Type B pancreatic cell (in vitro differentiated cells): ENCODE measurements around the gene RALGPS1. TPM values are rescaled to one million over a fixed set of nuclear protein-coding genes. Genes with fewer than 3 reads are reported as not detected.

Source experiments
- DNase-seq: peaks from one replicate; pipeline ENCODE4 v3.0.0; 2021; ENCODE audit warnings: mixed read lengths; ENCODE audit not compliant: unreplicated experiment; ENCODE audit errors: extremely low spot score
- H3K27ac Mint-ChIP-seq: 2 replicates; pipeline ENCODE4 v1.8.0; 2021; ENCODE audit warnings: mild to moderate bottlenecking, mixed read lengths
- H3K27me3 Mint-ChIP-seq: 2 replicates; pipeline ENCODE4 v1.8.0; 2021; ENCODE audit warnings: mixed read lengths
- H3K36me3 Mint-ChIP-seq: 2 replicates; pipeline ENCODE4 v1.8.0; 2021; ENCODE audit warnings: mixed read lengths
- H3K4me1 Mint-ChIP-seq: one replicate; pipeline ENCODE4 v1.8.0; 2021; ENCODE audit warnings: mixed read lengths; ENCODE audit not compliant: unreplicated experiment
- H3K4me3 Mint-ChIP-seq: 2 replicates; pipeline ENCODE4 v1.8.0; 2021; ENCODE audit warnings: mild to moderate bottlenecking, mixed read lengths
- H3K9me3 Mint-ChIP-seq: 2 replicates; pipeline ENCODE4 v1.8.0; 2021; ENCODE audit warnings: mixed read lengths
- CTCF ChIP-seq: fragments of 200-600 bp; sonication (generic); conservative IDR thresholded peaks from 2 replicates; pipeline ENCODE4 v1.5.0; 2021; ENCODE audit warnings: antibody characterized with exemption, mild to moderate bottlenecking
- total RNA-seq: library from RNA; stranded (reverse); gene quantifications from 2 replicates; pipeline ENCODE4 v1.2.1, GENCODE V29; 2021; ENCODE audit warnings: low replicate concordance

Gene RALGPS1
- total RNA-seq, 1 donor from 2014 or later = 16.7 TPM

GRCh38 chr9:126979461-126979860 lies 64.9 kb downstream of the RALGPS1 start:
- H3K9me3 Mint-ChIP-seq = no peaks in the 10 kb centered on the region
- no peak overlapping the region for H3K27ac Mint-ChIP-seq
- H3K27me3 Mint-ChIP-seq = no peaks in the 10 kb centered on the region
- H3K4me3 Mint-ChIP-seq = no peak overlapping the region
- DNase-seq = no peak
- peaks cover 5% of the 10 kb centered on the region for H3K36me3 Mint-ChIP-seq
- H3K4me1 Mint-ChIP-seq = peaks cover 10% of the 10 kb centered on the region
- TF ChIP-seq CTCF = no peak

- Mint-ChIP-seq H3K36me3 (peaks cover 5% of the 10 kb centered on the region), H3K27ac (no peak overlapping the region), H3K9me3 (no peaks in the 10 kb centered on the region), H3K4me1 (peaks cover 10% of the 10 kb centered on the region), H3K4me3 (no peak overlapping the region), H3K27me3 (no peaks in the 10 kb centered on the region)
- no peak for TF ChIP-seq CTCF
- no peak for DNase-seq
Measured at GRCh38 chr9:126980231-126980630, 65.6 kb downstream of the RALGPS1 start.

- Mint-ChIP-seq H3K36me3 (peaks cover 2% of the 10 kb centered on the region), H3K27me3 (no peaks in the 10 kb centered on the region), H3K4me3 (no peak overlapping the region), H3K27ac (no peak overlapping the region), H3K9me3 (no peaks in the 10 kb centered on the region), H3K4me1 (peaks cover 10% of the 10 kb centered on the region)
- no peak for DNase-seq
- no peak for TF ChIP-seq CTCF
Measured at GRCh38 chr9:126981218-126981617, 66.6 kb downstream of the RALGPS1 start.

GRCh38 chr9:126982215-126983002 lies 67.8 kb downstream of the RALGPS1 start:
- H3K27ac Mint-ChIP-seq = no peak overlapping the region
- no peak for DNase-seq
- TF ChIP-seq CTCF = no peak
- no peaks in the 10 kb centered on the region for H3K9me3 Mint-ChIP-seq
- H3K4me1 Mint-ChIP-seq = peaks cover 10% of the 10 kb centered on the region
- no peaks in the 10 kb centered on the region for H3K36me3 Mint-ChIP-seq
- H3K4me3 Mint-ChIP-seq = no peak overlapping the region
- H3K27me3 Mint-ChIP-seq = no peaks in the 10 kb centered on the region

- no peak overlapping the region for H3K4me3 Mint-ChIP-seq
- no peaks in the 10 kb centered on the region for H3K9me3 Mint-ChIP-seq
- peaks cover 10% of the 10 kb centered on the region for H3K4me1 Mint-ChIP-seq
- no peak for DNase-seq
- peaks cover 4% of the 10 kb centered on the region for H3K36me3 Mint-ChIP-seq
- no peak for TF ChIP-seq CTCF
- no peaks in the 10 kb centered on the region for H3K27me3 Mint-ChIP-seq
- no peak overlapping the region for H3K27ac Mint-ChIP-seq
Measured at GRCh38 chr9:126983767-126984166, 69.2 kb downstream of the RALGPS1 start.
